Raji (cell line): Measurements from ENCODE around the gene WFS1.

Experiments
- POLR2A ChIP-seq: IDR thresholded peaks from 2 replicates; pipeline ENCODE4 v1.6.1; 2011; ENCODE audit warnings: low read depth, low read length, control low read depth; ENCODE audit not compliant: insufficient read depth

WFS1 gene

DNA sequence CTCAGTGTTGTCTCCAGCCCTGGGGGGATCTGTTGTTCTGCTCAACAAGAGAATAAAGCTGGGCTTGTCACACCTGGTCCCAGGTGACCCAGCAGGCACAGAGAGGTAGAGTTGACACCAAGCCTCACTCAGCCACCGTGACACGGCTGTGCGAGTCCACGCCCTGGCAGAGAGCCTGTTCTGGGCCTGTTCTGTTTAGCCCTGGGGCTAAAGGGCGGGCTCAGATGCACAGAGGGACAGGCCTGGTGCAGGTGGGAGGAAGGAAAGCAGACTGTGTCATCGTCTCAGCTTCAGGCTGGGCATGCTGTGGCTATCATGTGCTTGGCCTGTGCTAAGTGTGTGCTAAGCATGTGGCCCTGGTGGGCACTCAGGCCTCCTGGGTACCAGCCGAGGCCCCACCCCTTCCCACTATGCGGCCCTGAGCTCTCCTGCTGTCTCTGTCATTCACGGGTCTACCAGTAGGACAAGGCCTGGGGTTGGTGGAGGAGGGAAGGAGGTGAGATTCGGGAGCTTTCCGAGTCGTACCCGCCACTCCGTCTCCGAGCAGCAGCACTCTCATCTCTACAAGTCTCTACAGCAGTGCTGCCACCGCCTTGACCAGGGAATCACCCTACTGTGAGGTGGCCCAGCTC is 10.8 kb downstream of the WFS1 start:
- no peak for TF ChIP-seq POLR2A

DNA sequence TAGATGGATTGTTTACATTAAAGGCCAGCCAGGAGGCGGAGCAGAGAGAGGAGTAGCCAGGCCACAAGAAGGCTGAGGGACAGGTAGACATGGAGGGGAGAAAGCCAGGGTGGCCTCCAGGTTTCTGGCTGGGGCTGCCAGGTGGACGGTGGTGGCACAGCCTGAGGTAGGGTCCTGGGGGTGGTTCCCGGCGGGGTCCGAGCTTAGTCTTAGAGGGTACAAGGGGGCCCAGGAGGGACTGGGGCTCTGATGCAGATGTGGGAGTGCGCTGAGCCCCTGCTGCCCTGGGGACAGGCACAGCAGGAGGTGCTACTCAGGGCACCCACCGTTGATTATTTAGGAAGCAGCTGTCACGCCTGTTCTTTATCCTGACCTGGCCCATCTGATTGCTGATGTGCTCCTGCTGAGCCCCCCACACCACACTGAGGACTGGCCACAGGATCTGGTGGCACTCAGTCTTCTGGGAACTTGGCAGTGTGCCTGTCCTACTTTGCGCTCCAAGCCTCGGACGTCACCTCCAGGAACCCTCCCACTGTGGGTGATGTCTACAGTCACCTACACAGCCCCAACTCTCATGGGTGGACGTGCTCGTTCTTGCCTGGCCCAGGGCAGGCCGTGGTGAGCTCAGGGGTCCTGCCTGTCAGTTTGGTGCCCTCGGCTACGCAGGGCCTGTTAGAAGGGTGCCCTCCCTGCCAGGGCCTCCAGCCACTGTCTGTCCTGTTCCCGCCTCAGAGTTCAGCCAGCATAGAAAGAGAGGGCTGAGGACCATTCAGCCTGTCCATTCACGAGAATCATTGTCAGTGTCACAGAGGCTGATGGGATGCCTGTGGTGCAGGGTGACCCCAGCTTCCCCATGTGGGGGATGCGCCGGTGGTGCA is 12.0 kb downstream of the WFS1 start:
- TF ChIP-seq POLR2A = no peak

DNA sequence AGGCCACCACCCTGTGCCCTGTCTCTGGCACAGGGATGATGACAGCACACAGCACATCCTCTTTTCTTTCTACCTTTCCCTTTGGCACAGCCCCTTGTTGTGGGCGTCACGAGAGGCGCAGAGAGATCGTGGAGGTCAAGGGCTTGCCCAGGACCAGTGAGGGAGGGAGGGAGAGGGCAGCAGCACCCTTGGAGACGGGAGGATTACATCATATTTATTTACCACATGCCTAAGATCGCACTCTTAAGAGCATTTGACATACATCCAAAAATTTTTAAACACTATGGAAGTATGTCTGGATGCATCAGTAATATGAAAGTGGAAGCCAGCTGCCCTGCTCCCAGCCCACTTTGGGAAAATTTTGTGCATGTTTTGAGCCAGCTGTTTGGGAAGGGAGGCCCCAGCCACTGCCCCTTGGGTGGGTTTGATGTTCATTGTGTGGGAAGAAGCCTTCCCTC is 12.7 kb downstream of the WFS1 start:
- TF ChIP-seq POLR2A = no peak

DNA sequence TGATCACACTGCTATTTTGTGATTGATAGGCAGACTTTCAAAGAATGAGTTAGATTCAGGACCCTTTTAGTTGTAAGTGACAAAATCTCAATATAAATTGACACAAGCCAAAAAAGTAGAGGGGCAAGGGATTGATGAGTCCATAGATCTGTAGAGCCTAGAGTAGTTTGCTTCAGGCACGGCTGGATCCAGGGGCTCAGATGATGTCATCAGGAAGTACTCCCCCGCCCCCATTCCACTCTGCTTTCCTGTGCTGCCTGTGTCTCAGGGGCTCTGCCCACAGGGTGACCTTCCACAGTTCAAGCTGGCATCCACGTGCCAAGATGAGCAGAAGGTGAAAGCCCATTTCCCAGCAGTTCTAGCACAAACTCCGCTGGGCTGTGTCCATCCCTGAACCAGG is 13.6 kb downstream of the WFS1 start:
- no peak for TF ChIP-seq POLR2A

DNA sequence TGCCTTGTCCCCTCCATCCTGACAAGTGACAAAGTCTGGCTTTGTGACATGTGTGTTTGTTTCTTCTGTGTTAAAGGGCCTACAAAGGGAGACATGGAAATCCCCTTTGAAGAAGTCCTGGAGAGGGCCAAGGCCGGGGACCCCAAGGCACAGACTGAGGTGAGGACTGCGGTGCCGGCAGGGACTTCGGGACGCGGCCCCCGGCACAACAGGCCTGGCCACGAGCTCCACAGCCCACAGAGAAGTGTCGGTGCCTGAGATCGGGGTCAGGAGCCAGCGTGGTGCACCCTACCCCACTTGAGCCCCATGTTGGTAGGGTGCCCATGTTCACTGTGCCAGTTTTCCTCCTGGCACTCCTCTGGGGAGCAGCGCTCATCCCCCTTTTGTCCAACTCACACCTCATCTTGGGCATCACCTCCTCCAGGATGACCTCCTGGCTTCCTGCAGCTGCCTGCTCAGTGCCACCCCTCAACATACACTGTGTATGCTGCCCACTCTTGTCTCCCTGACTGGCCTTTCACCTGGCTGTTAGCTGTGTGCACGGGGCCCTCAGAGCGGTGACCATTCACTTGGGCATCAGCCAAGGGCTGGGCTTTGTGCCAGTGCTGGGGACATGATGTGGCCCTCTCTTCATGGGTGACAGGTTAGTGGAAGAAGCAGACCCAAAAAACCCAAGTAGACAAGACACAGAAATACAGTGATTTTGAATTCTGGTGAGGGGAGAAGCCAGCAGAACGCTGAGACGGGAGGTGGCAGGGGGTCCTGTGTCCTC is 17.6 kb downstream of the WFS1 start:
- no peak for TF ChIP-seq POLR2A

DNA sequence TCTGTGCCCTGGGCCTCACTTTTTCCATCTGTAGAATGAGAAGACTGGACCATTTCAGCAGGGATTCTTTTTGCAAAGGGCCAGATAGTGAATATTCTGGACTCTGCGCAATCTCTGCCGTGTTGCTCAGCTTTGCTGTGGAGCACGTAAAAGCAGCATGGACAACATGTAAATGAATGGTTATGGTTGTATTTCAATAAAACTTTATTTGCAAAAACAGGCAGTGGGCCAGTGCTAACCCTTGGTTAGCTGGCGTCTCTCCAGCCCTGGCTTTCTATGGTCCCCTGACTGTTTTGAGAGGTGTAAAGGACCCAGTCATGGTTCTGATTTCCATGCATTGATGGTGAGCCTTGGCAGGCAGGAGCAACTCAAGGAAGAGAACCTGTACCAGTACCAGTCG is 18.7 kb downstream of the WFS1 start:
- TF ChIP-seq POLR2A = no peak

DNA sequence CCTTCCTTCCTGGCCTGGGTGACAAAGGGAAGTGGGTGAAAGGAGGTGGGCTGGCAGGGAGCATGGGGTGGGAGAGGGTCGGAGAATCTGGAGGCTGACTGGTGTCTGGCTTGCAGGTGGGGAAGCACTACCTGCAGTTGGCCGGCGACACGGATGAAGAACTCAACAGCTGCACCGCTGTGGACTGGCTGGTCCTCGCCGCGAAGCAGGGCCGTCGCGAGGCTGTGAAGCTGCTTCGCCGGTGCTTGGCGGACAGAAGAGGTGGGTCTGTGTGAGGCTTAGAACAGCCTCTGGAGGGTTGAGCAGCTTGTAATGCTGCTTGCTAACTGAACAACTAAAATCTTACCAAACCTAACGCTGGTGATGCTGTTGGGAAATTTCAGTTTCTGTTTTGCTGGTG is 19.2 kb downstream of the WFS1 start:
- TF ChIP-seq POLR2A = no peak

DNA sequence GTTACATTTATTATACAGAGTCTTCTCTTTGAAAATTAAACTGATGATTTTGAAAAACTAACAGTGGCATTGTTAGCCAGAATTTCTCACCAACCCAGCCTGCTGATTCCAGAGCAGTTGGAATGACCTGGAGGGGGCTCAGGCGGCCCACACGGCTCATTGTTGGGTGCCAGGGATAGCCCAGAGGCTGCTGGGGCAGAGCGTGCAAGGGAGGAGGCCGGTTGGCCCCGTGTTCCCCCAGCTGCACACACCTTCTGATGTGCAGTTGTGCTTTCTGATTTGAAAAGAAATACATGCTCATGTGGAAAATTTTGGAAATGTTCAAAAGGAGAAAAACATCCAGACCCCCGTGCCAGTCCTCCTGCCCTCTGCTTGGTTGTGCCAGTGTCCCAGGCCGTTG is 20.6 kb downstream of the WFS1 start:
- no peak for TF ChIP-seq POLR2A

DNA sequence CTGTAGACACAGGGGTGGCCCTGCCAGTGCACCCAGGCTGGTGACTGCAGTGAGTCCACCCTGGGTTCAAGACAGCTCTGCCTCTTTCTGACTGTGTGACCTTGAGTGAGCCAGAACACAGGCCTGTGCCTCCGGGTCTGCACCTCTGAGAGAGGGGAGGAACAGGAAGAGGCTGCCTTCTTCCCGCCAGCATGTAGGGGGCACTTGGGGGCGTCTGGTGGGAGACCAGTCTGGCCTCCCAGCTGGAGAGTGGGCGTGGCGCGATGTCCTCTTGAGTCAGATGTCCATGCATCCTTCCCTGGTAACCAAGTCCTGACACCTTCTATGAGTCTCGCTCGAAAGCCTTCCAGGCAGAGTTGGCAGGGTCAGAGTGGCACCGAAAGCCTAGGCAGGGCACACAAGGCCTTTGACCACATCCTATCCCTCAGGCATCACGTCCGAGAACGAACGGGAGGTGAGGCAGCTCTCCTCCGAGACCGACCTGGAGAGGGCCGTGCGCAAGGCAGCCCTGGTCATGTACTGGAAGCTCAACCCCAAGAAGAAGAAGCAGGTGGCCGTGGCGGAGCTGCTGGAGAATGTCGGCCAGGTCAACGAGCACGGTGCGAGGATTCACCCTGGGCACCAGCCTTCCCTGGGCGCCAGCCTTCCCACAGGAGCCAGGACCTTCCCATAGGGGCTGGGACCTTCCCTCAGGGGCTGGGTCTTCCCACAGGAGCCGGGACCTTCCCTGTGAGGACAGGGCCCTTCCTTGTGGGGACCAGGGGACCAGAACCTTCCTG is 21.3 kb downstream of the WFS1 start:
- no peak for TF ChIP-seq POLR2A

DNA sequence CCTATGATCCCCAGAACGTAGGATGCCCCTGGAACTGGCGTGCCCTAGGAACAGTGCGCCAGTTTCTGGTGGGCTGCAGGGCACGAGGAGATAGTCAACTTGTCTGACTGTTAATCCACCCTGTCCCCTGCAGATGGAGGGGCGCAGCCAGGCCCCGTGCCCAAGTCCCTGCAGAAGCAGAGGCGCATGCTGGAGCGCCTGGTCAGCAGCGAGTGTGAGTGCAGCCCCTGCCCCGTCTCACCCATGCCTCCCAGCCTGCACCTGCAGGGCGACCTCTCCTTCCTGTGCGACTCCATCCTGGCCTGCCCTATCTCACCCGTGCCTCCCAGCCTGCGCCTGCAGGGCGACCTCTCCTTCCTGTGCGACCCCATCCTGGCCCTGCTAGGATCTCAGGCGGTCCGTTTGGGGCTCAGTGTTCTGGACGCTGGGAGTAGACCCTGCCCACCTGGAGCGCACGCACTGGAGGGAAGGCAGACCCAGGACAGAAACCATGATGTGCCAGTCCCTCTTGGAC is 22.2 kb downstream of the WFS1 start:
- no peak for TF ChIP-seq POLR2A

DNA sequence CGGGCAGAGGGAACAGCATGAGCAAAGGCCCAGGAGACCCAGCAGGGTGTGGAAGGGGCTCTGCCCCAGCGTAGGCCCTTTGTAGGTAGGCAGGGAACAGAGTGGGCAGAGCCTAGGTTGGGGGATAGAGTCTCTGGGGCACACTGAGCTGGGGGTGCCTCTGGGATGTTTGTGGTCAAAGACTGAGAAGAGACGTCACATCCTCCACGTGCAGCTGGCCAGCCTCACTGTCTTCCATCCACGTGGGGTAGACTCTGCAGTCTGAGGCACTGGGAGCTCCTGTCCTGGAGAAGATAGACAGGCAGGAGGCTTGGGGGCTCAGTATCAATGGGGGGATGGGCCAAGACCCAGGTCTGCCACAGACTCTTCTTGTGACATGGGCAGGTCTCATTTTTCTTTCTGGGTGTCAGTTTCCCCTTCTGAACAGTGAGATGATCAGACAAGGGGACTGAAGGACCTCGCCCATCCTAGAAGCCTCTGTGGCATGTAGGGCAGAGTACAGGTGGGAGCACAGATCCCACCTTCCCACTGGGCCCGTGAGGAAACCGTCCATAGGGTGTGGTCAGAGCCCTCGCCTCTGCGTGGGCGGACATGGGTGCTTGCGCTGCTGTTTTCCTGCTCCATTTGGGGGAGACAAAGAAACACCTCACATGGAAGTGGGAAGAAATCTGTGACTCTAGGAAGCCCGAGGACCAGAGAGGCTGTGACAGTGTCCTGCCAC is 22.9 kb downstream of the WFS1 start:
- no peak for TF ChIP-seq POLR2A

DNA sequence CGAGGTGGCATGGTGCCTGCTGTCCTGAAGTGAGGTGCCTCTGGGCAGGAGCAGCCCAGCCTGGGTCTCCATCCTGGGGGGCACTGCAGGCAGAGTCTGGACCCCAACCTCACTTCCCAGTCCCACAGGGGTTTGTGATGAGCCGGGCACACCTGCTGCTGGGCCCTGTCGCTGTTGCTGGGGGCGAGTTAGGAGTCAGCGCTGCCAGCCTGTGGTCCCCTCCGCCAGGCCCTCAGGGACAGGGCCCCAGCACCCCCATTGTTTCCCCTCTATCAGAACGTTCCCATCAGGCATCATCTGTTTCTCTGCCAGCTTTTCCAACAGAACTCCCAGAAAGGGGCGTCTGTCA is 23.4 kb downstream of the WFS1 start:
- TF ChIP-seq POLR2A = no peak

DNA sequence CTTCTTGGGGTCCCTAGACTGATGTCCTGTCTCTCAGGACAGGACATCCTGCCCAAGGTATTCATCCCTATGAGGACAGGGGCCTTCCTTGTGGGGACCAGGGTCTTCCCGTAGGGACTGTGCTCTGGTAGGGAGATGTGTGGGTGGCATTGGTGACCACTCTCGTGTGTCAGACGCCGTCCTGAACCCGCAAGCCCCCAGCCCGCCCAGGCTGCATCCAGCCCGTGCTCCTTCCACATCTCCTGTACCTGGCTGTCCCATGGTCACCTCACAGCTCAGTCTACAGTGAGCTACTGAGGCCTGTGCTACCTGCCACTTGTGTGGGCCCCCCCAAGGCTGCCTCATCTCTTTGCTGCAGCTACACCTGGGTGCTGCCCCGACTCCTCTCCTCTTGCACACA is 24.0 kb downstream of the WFS1 start:
- TF ChIP-seq POLR2A = no peak

DNA sequence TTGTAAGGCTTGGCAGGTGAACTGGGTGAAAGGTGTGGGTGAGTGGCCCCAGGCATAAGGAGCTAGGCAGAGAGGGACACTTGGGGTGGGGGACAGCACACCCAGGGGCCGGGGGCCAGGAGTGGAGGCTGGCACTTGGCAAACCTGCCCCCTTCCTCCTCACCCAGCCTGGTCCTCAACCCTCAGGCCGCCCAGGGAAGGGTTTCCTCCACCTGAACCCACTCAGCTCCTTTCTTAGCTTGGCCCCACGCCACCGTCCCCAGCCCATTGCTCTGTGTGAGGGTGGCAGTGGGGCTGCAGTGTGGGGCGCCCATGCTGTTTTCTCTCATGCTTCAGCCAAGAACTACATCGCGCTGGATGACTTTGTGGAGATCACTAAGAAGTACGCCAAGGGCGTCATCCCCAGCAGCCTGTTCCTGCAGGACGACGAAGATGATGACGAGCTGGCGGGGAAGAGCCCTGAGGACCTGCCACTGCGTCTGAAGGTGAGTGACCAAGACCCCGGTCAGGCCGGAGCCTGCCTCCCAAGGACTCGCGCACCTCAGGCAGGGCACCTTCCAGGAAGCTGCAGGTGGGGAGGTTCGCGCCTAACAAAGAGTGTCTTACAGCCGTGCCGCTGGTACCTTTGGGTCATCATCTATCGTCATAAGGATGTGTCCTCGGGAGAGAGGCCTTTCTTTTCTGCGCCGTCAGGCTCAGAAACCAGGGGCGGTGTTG is 25.2 kb downstream of the WFS1 start:
- no peak for TF ChIP-seq POLR2A

DNA sequence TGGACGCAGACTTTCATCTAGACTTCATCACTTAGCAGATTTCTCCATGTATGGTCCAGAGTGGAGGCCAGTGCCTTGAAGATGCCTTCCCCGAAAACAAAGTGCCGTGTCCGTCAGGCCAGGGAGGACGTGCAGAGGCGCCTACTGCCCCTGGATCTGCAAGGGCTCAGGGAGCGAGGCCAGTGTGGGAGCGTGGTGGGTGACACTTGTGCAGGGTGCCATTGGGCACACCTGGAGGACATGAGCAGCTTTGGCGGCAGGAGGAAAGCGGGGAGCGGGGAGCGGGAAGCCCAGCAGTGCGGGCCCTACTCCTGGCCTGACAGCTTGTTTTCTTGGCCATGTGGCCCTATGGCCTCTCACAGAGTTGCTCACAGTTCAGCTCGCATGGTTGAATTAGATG is 25.8 kb downstream of the WFS1 start:
- no peak for TF ChIP-seq POLR2A
